B cell (primary cell): ENCODE data around the gene P4HA2. TPM values are rescaled to one million over a fixed set of nuclear protein-coding genes. Genes with fewer than 3 reads are reported as not detected.

ENCODE experiments used
- ATAC-seq: fragments of 200-7000 bp; cut with Tn5 transposase; one replicate; pipeline ENCODE4 v1.10.0; 2021; ENCODE audit warnings: low read depth, mild to moderate bottlenecking, moderate number of reproducible peaks, moderate library complexity
- CTCF ChIA-PET: fragments of 350-600 bp; sonication (Branson Sonifier 250); formaldehyde crosslinking; loops from one replicate; lab custom pipeline; 2021; ENCODE audit warnings: antibody characterized with exemption, inconsistent platforms; lab: Charles Lee
- POLR2A ChIA-PET: fragments of 350-600 bp; sonication (Branson Sonifier 250); formaldehyde crosslinking; loops from one replicate; lab custom pipeline; 2021; ENCODE audit warnings: antibody characterized with exemption; lab: Charles Lee
- DNase-seq: peaks from one replicate; pipeline ENCODE4 v3.0.0; 2013
- H2AFZ ChIP-seq: 2 replicates; pipeline ENCODE4 v1.6.1; 2012; ENCODE audit warnings: mild to moderate bottlenecking, low read depth, low read length; ENCODE audit not compliant: insufficient read depth, poor library complexity, severe bottlenecking
- H3K27ac ChIP-seq, 2 donors: 1 replicate in 1 of 2; 2 replicates in 1 of 2; pipeline ENCODE4 v1.5.1; 2012 to 2013; ENCODE audit warnings: low read length in 2 of 2, mild to moderate bottlenecking in 2 of 2, moderate library complexity in 1 of 2
- H3K27me3 ChIP-seq, 4 experiments: fragments of 200-600 bp in 1 of 4; sonication (generic) in 1 of 4; replicated peaks in 1 of 4; 1 replicate in 2 of 4; 2 replicates in 2 of 4; pipeline versions ENCODE4 v1.6.1 to v1.7.0; 2013 to 2016; ENCODE audit warnings: low read length in 3 of 4, mild to moderate bottlenecking in 2 of 4, mixed read lengths in 1 of 4, moderate library complexity in 1 of 4; ENCODE audit not compliant: insufficient read depth in 4 of 4, control insufficient read depth in 3 of 4; ENCODE audit errors: control extremely low read depth in 1 of 4
- H3K36me3 ChIP-seq, 2 experiments: replicated peaks in 1 of 2; 1 replicate in 1 of 2; 2 replicates in 1 of 2; pipeline versions ENCODE4 v1.6.1 to v1.7.1; 2013; ENCODE audit warnings: low read length in 1 of 2; ENCODE audit not compliant: insufficient read depth in 2 of 2, control insufficient read depth in 1 of 2; ENCODE audit errors: control extremely low read depth in 1 of 2, extremely low read depth in 1 of 2
- H3K4me1 ChIP-seq, 2 donors: fragments of 200-600 bp in 1 of 2; sonication (generic) in 1 of 2; 1 replicate in 1 of 2; 2 replicates in 1 of 2; pipeline versions ENCODE4 v1.5.1 to v1.6.1; 2013 to 2017; ENCODE audit warnings: low read length in 2 of 2; ENCODE audit not compliant: control insufficient read depth in 2 of 2, insufficient read depth in 2 of 2
- H3K4me2 ChIP-seq: replicated peaks from 2 replicates; pipeline ENCODE3; 2012; ENCODE audit warnings: mild to moderate bottlenecking, low read depth, low read length; ENCODE audit not compliant: poor library complexity, severe bottlenecking
- H3K4me3 ChIP-seq, 5 experiments: fragments of 200-600 bp in 1 of 5; sonication (generic) in 1 of 5; 1 replicate in 3 of 5; 2 replicates in 2 of 5; pipeline versions ENCODE4 v1.5.1 to v1.7.0; 2011 to 2016; ENCODE audit warnings: low read length in 4 of 5, mild to moderate bottlenecking in 4 of 5, low read depth in 2 of 5, control low read depth in 1 of 5, moderate library complexity in 1 of 5; ENCODE audit not compliant: insufficient read depth in 1 of 5; ENCODE audit errors: control extremely low read depth in 1 of 5, extremely low read depth in 1 of 5
- H3K79me2 ChIP-seq: fragments of 200-600 bp; sonication (generic); one replicate; pipeline ENCODE4 v1.6.0; 2016; ENCODE audit warnings: low read length; ENCODE audit not compliant: control insufficient read depth, insufficient read depth
- H3K9ac ChIP-seq: fragments of 200-600 bp; sonication (generic); 2 replicates; pipeline ENCODE4 v1.6.1; 2017; ENCODE audit warnings: mild to moderate bottlenecking, low read length, moderate library complexity
- H3K9me3 ChIP-seq, 3 donors: one replicate each; pipeline versions ENCODE4 v1.6.1 to v1.7.1; 2013; ENCODE audit warnings: low read length in 2 of 3; ENCODE audit not compliant: control insufficient read depth in 2 of 3, insufficient read depth in 1 of 3; ENCODE audit errors: control extremely low read depth in 1 of 3
- H4K20me1 ChIP-seq: 2 replicates; pipeline ENCODE4 v1.6.0; 2012; ENCODE audit warnings: mild to moderate bottlenecking, low read length; ENCODE audit not compliant: insufficient read depth, control insufficient read depth, poor library complexity, severe bottlenecking
- H3K27ac Mint-ChIP-seq: one replicate; pipeline ENCODE4 v1.8.0; 2021; ENCODE audit warnings: mixed read lengths
- H3K27me3 Mint-ChIP-seq: one replicate; pipeline ENCODE4 v1.8.0; 2021; ENCODE audit warnings: mixed read lengths
- H3K4me1 Mint-ChIP-seq: one replicate; pipeline ENCODE4 v1.8.0; 2021; ENCODE audit warnings: mixed read lengths
- H3K4me3 Mint-ChIP-seq: one replicate; pipeline ENCODE4 v1.8.0; 2021; ENCODE audit warnings: mixed read lengths
- H3K9me3 Mint-ChIP-seq: one replicate; pipeline ENCODE4 v1.8.0; 2022; ENCODE audit warnings: mixed read lengths; ENCODE audit not compliant: insufficient read depth
- CTCF ChIP-seq: fragments of 200-600 bp; IDR thresholded peaks from one replicate; pipeline ENCODE4 v1.8.0; 2022; ENCODE audit warnings: antibody characterized with exemption, mild to moderate bottlenecking
- EZH2 ChIP-seq: IDR thresholded peaks from 2 replicates; pipeline ENCODE4 v1.6.1; 2012; ENCODE audit warnings: borderline replicate concordance, low read depth, mild to moderate bottlenecking, moderate library complexity, low read length; ENCODE audit not compliant: insufficient read depth, poor library complexity, severe bottlenecking
- WGBS: methylation state at CpG from one replicate; pipeline ENCODE4 v1.1.5; 2013; ENCODE audit warnings: missing lambda C conversion rate; ENCODE audit not compliant: insufficient coverage; 5-methylcytosine and 5-hydroxymethylcytosine counted together
- intact Hi-C: fragments of 100-400 bp; cut with micrococcal nuclease; formaldehyde crosslinking; loops from one replicate; pipeline ENCODE4 v1.10.0; 2022
- polyA plus RNA-seq: library from polyadenylated mRNA; depleted of rRNA; stranded (reverse); fragments of >200 nt; gene quantifications from 2 replicates; pipeline ENCODE4 v1.2.3, GENCODE V29; 2012
- total RNA-seq, 2 donors: library from RNA; stranded (reverse); fragments of 120-200 nt in 1 of 2; gene quantifications; 1 replicate in 1 of 2; 2 replicates in 1 of 2; pipeline versions ENCODE4 v1.2.3 to v1.2.4, GENCODE V29; 2013 to 2022

The P4HA2 gene
- total and polyA plus RNA-seq, 2 donors (not counting 1 experiment from before 2014, with no cell fraction given), result 0.09 to 0.25 TPM

- TF ChIP-seq EZH2, result no peak
- no peak for TF ChIP-seq CTCF
- Histone ChIP-seq H3K4me2 (no peak overlapping the region), H3K4me3 (no peak overlapping the region), H2AFZ (no peak overlapping the region), H3K4me1 (no peaks in the 10 kb centered on the region), H3K27ac (no peak overlapping the region), H4K20me1 (no peaks in the 10 kb centered on the region), H3K27me3 (peaks cover 0 to 3% (median 0%) of the 10 kb centered on the region in 4 experiments), H3K9ac (no peak overlapping the region), H3K36me3 (no peaks in the 10 kb centered on the region), H3K79me2 (no peaks in the 10 kb centered on the region), H3K9me3 (no peaks in the 10 kb centered on the region)
- H3K9me3 Mint-ChIP-seq, result no peaks in the 10 kb centered on the region
- POLR2A ChIA-PET, result no interaction called here
- 81% methylated on average over 3 of the region's 8 CpGs for WGBS
- H3K4me3 Mint-ChIP-seq, result no peak overlapping the region
- DNase-seq, result no peak
- ATAC-seq, result no peak
- no peak overlapping the region for H3K27ac Mint-ChIP-seq
- CTCF ChIA-PET, result interaction anchor here (1.0 to 1.2 kb wide), 3 partner anchors 9 to 555 kb away, joined by 3 read pairs; no protein-coding TSS in a partner anchor
- H3K4me1 Mint-ChIP-seq, result no peaks in the 10 kb centered on the region
- intact Hi-C loops, result no loop called here
- H3K27me3 Mint-ChIP-seq, result peaks cover 2% of the 10 kb centered on the region
Observed at GRCh38 chr5:132265336-132266030, 37.8 kb upstream of the P4HA2 start.

- Mint-ChIP-seq H3K27me3 (peaks cover 6% of the 10 kb centered on the region), H3K9me3 (no peaks in the 10 kb centered on the region), H3K27ac (no peak overlapping the region), H3K4me1 (no peaks in the 10 kb centered on the region), H3K4me3 (no peak overlapping the region)
- H3K9me3 ChIP-seq, result no peaks in the 10 kb centered on the region
- H3K4me3 ChIP-seq, result no peak overlapping the region
- no peaks in the 10 kb centered on the region for H3K79me2 ChIP-seq
- WGBS, result 81% methylated on average over 4 of the region's 4 CpGs
- no peaks in the 10 kb centered on the region for H3K4me1 ChIP-seq
- no peak overlapping the region for H2AFZ ChIP-seq
- ChIA-PET CTCF (interaction anchor here (1.0 to 2.5 kb wide), 3 partner anchors 8 to 556 kb away, joined by 3 to 14 read pairs (median 3); no protein-coding TSS in a partner anchor), POLR2A (no interaction called here)
- H3K27ac ChIP-seq, result no peak overlapping the region
- ATAC-seq, result no peak
- H3K4me2 ChIP-seq, result no peak overlapping the region
- no peak for DNase-seq
- intact Hi-C loops, result no loop called here
- H3K9ac ChIP-seq, result no peak overlapping the region
- no peaks in the 10 kb centered on the region for H3K36me3 ChIP-seq
- no peaks in the 10 kb centered on the region for H4K20me1 ChIP-seq
- TF ChIP-seq CTCF (no peak), EZH2 (no peak)
- H3K27me3 ChIP-seq, result peaks cover 0 to 3% (median 0%) of the 10 kb centered on the region in 4 experiments
Observed at GRCh38 chr5:132264546-132265335, 37.1 kb upstream of the P4HA2 start.
